Gastrocnemius medialis (tissue), 4 donors: ENCODE results near the gene GNGT2. TPM values are rescaled to one million over a fixed set of nuclear protein-coding genes. Genes with fewer than 3 reads are reported as not detected.
A peak's percentile ranks its signal among the peaks of the same experiment; 100 is the strongest.

Experiments used
- ATAC-seq, 2 donors: fragments of 150-250 bp; one replicate each; pipeline ENCODE4 v1.9.1; 2016
- DNase-seq, 2 donors: peaks; one replicate each; pipeline ENCODE4 v3.0.0-alpha.2; 2019
- H3K27ac ChIP-seq, 4 donors: fragments of 200-600 bp; sonication (generic); 1 replicate in 1 of 4; 2 replicates in 3 of 4; pipeline ENCODE4 v1.5.1; 2016 to 2018; ENCODE audit warnings: mild to moderate bottlenecking in 2 of 4, moderate library complexity in 1 of 4
- H3K27me3 ChIP-seq, 3 donors: fragments of 200-600 bp; sonication (generic) in 2 of 3; 1 replicate in 1 of 3; 2 replicates in 2 of 3; pipeline versions ENCODE4 v1.5.1 to v1.6.0; 2016 to 2019; ENCODE audit warnings: mild to moderate bottlenecking in 1 of 3, moderate library complexity in 1 of 3
- H3K36me3 ChIP-seq, 2 donors: fragments of 200-600 bp; sonication (generic) in 1 of 2; one replicate each; pipeline ENCODE4 v1.5.1; 2017 to 2018
- H3K4me1 ChIP-seq, 2 donors: fragments of 200-600 bp; sonication (generic) in 1 of 2; one replicate each; pipeline ENCODE4 v1.5.1; 2016 to 2017; ENCODE audit warnings: mild to moderate bottlenecking in 2 of 2
- H3K4me3 ChIP-seq, 4 donors: fragments of 200-600 bp; sonication (generic) in 3 of 4; 1 replicate in 1 of 4; 2 replicates in 3 of 4; pipeline ENCODE4 v1.5.1; 2016 to 2019; ENCODE audit warnings: mild to moderate bottlenecking in 2 of 4
- H3K9me3 ChIP-seq, 3 donors: fragments of 200-600 bp; sonication (generic) in 2 of 3; 1 replicate in 1 of 3; 2 replicates in 2 of 3; pipeline ENCODE4 v1.5.1; 2016 to 2019
- POLR2A ChIP-seq, 2 donors: fragments of 450-650 bp; IDR thresholded peaks; one replicate each; pipeline ENCODE4 v1.6.1; 2017; ENCODE audit warnings: antibody characterized with exemption in 2 of 2, mild to moderate bottlenecking in 2 of 2, moderate library complexity in 2 of 2
- in situ Hi-C, 4 donors: fragments of 200-750 bp; cut with MboI; loops; one replicate each; pipeline versions ENCODE4 v1.15.0 to v1.8.0; 2017; ENCODE audit warnings: low sequenced_read_pairs in 4 of 4
- intact Hi-C: fragments of 100-400 bp; cut with DNase I; formaldehyde crosslinking; loops from one replicate; pipeline ENCODE4 v1.15.1; 2023; ENCODE audit warnings: low total_unique reads
- total RNA-seq, 4 donors: library from RNA; depleted of rRNA; stranded (reverse); fragments of >200 nt; gene quantifications; one replicate each; pipeline versions ENCODE4 v1.1.0 to v1.2.3, GENCODE V29; 2016
- TF ChIP-seq, protein P1 (sequence below), 5 experiments: fragments of 450-650 bp in 3 of 5; fragments of 200-600 bp in 2 of 5; sonication (generic) in 2 of 5; IDR thresholded peaks in 4 of 5; conservative IDR thresholded peaks in 1 of 5; 1 replicate in 4 of 5; 2 replicates in 1 of 5; pipeline ENCODE4 v1.5.1; 2016 to 2019; ENCODE audit warnings: antibody characterized with exemption in 5 of 5, mild to moderate bottlenecking in 3 of 5, moderate library complexity in 3 of 5

The GNGT2 gene
- total RNA-seq, 4 donors from 2014 or later, result not detected

DNA sequence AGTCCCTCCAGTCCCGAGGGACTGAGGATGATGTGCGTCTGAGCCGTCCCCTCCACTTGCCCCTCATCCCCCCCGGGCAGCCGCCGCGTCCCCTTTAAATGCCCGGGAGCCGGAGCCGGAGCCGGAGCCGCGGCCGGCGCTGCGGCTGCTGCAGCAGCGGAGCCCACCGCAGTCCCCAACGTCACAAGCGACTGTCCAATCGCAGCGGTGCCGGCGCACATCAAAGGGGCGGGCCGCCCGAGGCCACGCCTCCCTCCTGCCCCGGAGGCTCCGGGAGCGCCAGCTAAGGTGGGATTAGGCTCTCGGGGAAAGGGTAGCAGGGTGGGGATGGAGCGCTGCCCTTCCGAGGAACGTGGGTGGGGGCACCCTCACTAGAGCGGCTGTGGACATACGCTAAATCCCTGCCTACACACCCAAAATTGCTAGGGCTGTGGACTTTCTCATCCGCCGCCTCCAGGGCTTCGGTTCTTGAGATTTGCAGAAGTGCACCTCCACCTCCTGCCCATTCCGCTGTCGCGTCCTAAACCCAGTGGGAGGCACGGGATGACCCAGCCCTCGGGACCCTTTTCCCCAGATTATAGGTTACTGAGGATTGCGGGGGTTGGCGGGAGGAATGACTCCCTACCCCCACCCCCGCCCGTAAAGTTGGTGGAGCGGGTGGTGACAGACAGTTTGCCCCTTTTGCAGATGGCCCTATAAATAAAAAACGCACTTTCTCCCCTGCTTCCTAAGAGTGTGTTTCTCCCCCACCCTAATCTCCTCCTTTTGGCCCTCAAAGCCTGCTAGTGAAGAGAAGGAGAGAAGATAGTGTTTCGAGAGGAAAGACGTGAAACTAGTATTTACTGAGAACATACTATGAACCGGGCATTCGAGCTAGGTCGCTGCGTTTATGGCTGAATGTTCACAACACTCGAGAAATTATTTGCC lies 20.5 kb upstream of the GNGT2 start, which contains the start of gene PHOSPHO1:
Gene PHOSPHO1, minus strand, starts transcription at position 152 of the 927 bp plus-strand sequence. CDS start 4,096 bp downstream, outside the sequence.
- Histone ChIP-seq H3K9me3 (no peaks in the 10 kb centered on the region), H3K27me3 (no peaks in the 10 kb centered on the region), H3K36me3 (no peaks in the 10 kb centered on the region), H3K27ac (peak within 1 kb of the TSS; percentile 23 to 71 (median 50)), H3K4me1 (peaks cover 0 to 21% of the 10 kb centered on the region in 2 donors), H3K4me3 (peak within 1 kb of the TSS; percentile 68 to 93 (median 78))
- intact Hi-C loops (loop anchor here (2.0 kb wide), 1 partner anchor 38 kb away; no protein-coding TSS in a partner anchor), in situ Hi-C loops (no loop called here)
- DNase-seq, result peak; percentile 59 to 73
- peak; percentile 88 to 90 for ATAC-seq
- TF ChIP-seq POLR2A (IDR thresholded peaks at IDR 0.05), result peak; percentile 39 to 66
- TF ChIP-seq, protein P1, sequence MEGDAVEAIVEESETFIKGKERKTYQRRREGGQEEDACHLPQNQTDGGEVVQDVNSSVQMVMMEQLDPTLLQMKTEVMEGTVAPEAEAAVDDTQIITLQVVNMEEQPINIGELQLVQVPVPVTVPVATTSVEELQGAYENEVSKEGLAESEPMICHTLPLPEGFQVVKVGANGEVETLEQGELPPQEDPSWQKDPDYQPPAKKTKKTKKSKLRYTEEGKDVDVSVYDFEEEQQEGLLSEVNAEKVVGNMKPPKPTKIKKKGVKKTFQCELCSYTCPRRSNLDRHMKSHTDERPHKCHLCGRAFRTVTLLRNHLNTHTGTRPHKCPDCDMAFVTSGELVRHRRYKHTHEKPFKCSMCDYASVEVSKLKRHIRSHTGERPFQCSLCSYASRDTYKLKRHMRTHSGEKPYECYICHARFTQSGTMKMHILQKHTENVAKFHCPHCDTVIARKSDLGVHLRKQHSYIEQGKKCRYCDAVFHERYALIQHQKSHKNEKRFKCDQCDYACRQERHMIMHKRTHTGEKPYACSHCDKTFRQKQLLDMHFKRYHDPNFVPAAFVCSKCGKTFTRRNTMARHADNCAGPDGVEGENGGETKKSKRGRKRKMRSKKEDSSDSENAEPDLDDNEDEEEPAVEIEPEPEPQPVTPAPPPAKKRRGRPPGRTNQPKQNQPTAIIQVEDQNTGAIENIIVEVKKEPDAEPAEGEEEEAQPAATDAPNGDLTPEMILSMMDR (IDR thresholded peaks at IDR 0.05 in 4 of 5, conservative IDR thresholded peaks at IDR 0.05 in 1 of 5), result no peak

DNA sequence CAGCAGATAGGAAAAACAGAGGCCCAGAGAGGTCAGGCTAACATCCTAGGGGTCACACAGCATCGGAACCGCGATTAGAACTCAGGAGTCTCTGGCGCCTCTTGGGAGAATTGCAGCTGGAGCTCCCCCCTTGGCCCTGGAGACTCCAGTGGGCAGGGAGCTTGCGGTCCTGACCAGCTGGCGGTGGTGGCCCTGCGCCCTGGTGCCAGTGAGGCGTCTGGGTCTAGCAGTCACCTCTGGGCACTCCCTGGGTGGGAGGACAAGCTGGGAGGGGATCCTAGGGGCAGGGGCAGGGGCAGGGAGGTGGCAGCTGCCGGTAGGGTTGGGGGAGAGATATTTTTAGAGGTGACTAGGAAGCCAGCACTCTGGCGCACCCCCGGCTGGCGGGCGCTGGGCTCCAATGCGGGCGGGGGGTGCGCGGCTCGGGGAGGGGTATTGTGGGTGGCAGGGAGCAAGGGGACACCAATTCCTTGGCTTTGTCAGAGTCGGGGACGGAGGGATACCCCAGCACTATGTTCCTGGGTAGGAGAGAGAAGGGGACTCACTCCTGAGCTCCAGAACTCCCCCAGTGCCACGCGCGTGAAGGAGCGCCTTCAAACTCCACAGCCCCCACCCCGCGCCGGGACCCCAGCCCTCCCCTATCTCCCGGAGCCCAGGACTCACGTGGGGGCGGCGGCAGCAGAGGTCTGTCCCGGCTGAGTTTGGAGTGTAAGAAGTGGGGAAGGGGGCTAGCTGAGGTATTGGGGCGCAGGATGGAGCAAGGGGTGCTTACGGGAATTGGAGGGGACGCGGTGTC lies 19.6 kb upstream of the GNGT2 start:
- in situ Hi-C loops, result loop anchor here in 1 of 4 donors (5.0 kb wide), 1 partner anchor 48 kb away; no protein-coding TSS in a partner anchor
- no peak for DNase-seq
- peak in 1 of 2 donors; percentile 14 for ATAC-seq
- no peaks in the 10 kb centered on the region for H3K9me3 ChIP-seq
- peak overlapping the region; percentile 68 to 93 (median 78) for H3K4me3 ChIP-seq
- H3K4me1 ChIP-seq, result peaks cover 0 to 21% of the 10 kb centered on the region in 2 donors
- H3K36me3 ChIP-seq, result no peaks in the 10 kb centered on the region
- peaks cover 0 to 1% (median 0%) of the 10 kb centered on the region in 3 donors for H3K27me3 ChIP-seq
- TF ChIP-seq, protein P1 (IDR thresholded peaks at IDR 0.05 in 4 of 5, conservative IDR thresholded peaks at IDR 0.05 in 1 of 5), result no peak
- no peak for TF ChIP-seq POLR2A (IDR thresholded peaks at IDR 0.05)
- H3K27ac ChIP-seq, result peak overlapping the region; percentile 23 to 71 (median 50)
- intact Hi-C loops, result loop anchor here (2.0 kb wide), 1 partner anchor 37 kb away; no protein-coding TSS in a partner anchor

DNA sequence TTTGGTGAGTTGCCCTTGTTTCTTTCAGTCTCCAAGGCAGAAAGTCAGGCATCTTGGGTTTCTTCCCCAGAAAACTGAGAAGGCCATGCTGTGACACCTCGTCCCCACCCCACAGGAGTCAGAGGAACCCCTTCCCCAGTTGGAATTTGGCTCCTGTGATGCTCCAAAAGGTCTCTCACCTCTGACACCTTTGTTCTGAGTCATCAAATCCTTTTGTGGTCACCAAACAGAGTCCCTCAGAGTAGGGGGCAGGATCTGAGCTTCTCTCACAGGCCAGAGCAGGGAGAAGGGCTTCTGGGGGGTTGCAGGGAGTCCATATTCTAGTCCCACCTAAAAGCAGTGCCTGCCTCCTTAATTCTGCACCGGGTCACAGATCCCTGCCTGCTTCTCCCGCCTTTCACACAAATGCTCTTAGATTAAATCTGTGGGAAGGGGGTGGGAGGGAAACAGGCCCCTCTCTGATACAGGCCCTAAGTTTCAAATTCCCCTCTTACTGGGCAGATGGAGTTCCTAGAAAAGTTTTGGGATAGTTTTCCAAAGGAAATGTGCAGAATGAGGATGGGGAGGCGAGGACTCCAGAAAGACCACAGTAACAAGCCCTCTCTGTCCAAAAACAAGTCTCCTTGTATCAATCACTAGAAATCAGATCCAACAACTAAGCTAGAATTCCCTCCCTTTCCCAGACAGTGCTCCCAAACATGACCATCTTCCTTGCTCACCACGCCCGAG lies 18.9 kb upstream of the GNGT2 start:
- H3K4me3 ChIP-seq, result peak overlapping the region in 2 of 4 donors; percentile 74 to 93
- H3K4me1 ChIP-seq, result peaks cover 0 to 24% of the 10 kb centered on the region in 2 donors
- intact Hi-C loops (no loop called here), in situ Hi-C loops (loop anchor here in 1 of 4 donors (5.0 kb wide), 1 partner anchor 47 kb away; no protein-coding TSS in a partner anchor)
- no peaks in the 10 kb centered on the region for H3K9me3 ChIP-seq
- no peak for ATAC-seq
- peaks cover 6 to 9% (median 7%) of the 10 kb centered on the region in 3 donors for H3K27me3 ChIP-seq
- peak overlapping the region in 1 of 4 donors; percentile 71 for H3K27ac ChIP-seq
- TF ChIP-seq, protein P1 (IDR thresholded peaks at IDR 0.05 in 4 of 5, conservative IDR thresholded peaks at IDR 0.05 in 1 of 5), result no peak
- no peak for TF ChIP-seq POLR2A (IDR thresholded peaks at IDR 0.05)
- no peaks in the 10 kb centered on the region for H3K36me3 ChIP-seq
- no peak for DNase-seq
